ENCODE measurements around the gene SND1.

GRCh38 chr7:127865466-127865865, 213.5 kb downstream of the SND1 start:
- no peak for TF ChIP-seq FOXA1 (IDR thresholded peaks at IDR 0.05)
- TF ChIP-seq TARDBP (IDR thresholded peaks at IDR 0.05): no peak
- no peak for TF ChIP-seq BHLHE40 (IDR thresholded peaks at IDR 0.05; ENCODE audit: borderline replicate concordance)
